Spleen (tissue), 7 donors: ENCODE measurements around the gene RARRES2.

ENCODE experiments used
- POLR2AphosphoS5 ChIP-seq, 3 donors: sonication (generic); formaldehyde crosslinking; IDR thresholded peaks; one replicate each; pipeline ENCODE4 v1.5.1; 2017; ENCODE audit warnings: antibody characterized with exemption in 3 of 3
- TF ChIP-seq, protein P1 (sequence below), 11 experiments: fragments of 200-600 bp in 7 of 11; fragments of 450-650 bp in 4 of 11; sonication (generic) in 4 of 11; IDR thresholded peaks in 8 of 11; conservative IDR thresholded peaks in 3 of 11; 1 replicate in 7 of 11; 2 replicates in 4 of 11; pipeline versions ENCODE4 v1.4.0 to v1.8.0; 2016 to 2021; ENCODE audit warnings: antibody characterized with exemption in 11 of 11, inconsistent platforms in 4 of 11, mild to moderate bottlenecking in 1 of 11
- donor health status: DM: no; HTN: no; CAD: no; lungs with moderate emphysema.
- donor health status: DM: no; HTN: no; CAD: no.
- donor health status: DM: no; HTN: no; CAD: no.

DNA sequence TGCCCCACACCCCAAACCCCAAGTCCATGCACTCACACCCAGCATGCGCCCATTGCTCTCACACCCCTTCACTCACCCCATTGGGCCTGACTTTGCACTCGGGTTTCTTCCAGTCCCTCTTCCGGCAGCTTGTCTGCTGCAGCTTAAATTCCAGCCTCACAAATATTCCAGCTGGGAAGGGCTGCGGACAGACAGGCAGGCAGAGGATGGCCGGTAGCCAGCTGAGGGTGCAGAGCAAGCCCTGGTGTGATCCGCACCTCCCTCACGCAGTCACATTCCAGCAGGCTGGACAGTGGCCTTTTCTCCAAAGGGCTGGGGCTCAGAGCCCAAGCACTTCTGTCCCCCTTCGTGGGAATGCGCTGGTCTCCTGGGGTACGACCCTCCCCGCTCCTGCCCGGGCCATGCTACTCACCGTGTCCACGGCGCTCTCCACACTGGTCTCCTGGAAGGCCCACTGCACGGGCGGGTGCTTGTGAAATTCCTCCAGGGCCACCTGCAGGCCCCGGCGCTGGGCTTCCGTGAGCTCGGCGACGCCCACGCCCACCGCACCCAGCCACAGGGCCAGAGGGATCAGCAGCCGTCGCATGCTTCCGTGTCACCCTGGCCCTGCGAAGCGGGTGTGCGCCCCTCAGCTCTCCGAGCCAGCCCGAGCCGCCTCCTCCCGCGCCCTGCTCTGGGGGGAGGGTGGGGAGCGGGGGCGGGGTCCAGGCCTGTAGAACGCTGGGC lies 1.2 kb downstream of the RARRES2 start:
- TF ChIP-seq, protein P1, sequence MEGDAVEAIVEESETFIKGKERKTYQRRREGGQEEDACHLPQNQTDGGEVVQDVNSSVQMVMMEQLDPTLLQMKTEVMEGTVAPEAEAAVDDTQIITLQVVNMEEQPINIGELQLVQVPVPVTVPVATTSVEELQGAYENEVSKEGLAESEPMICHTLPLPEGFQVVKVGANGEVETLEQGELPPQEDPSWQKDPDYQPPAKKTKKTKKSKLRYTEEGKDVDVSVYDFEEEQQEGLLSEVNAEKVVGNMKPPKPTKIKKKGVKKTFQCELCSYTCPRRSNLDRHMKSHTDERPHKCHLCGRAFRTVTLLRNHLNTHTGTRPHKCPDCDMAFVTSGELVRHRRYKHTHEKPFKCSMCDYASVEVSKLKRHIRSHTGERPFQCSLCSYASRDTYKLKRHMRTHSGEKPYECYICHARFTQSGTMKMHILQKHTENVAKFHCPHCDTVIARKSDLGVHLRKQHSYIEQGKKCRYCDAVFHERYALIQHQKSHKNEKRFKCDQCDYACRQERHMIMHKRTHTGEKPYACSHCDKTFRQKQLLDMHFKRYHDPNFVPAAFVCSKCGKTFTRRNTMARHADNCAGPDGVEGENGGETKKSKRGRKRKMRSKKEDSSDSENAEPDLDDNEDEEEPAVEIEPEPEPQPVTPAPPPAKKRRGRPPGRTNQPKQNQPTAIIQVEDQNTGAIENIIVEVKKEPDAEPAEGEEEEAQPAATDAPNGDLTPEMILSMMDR (IDR thresholded peaks at IDR 0.05 in 8 of 11, conservative IDR thresholded peaks at IDR 0.05 in 3 of 11), result no peak
- peak; percentile 26 to 65 (median 63) for TF ChIP-seq POLR2AphosphoS5 (IDR thresholded peaks at IDR 0.05)
